IMR-90 (cell line): Measurements from ENCODE around the gene ARHGEF10L. TPM values are rescaled to one million over a fixed set of nuclear protein-coding genes. Genes with fewer than 3 reads are reported as not detected.

ENCODE experiments used
- ATAC-seq: fragments of 200-7000 bp; cut with Tn5 transposase; 2 replicates; pipeline ENCODE4 v1.9.1; 2020; ENCODE audit warnings: low read depth, mild to moderate bottlenecking, moderate library complexity
- BruUV-seq: library from RNA; stranded (reverse); fragments of 400-500 nt; replicated peaks from 2 replicates; lab custom pipeline; 2021; lab: Mats Ljungman, UMichigan
- CTCF ChIA-PET: fragments of 300-600 bp; formaldehyde crosslinking; extraction: SDS; loops from one replicate; lab custom pipeline; 2021; ENCODE audit warnings: antibody characterized with exemption; lab: Yijun Ruan, JAX
- POLR2A ChIA-PET: fragments of 300-600 bp; sonication (Branson Sonifier 250); formaldehyde crosslinking; loops from one replicate; lab custom pipeline; 2022; ENCODE audit warnings: antibody characterized with exemption; ENCODE audit not compliant: unreplicated experiment; lab: Charles Lee
- DNase-seq: peaks from one replicate; pipeline ENCODE4 v3.0.0; 2013
- H2AFZ ChIP-seq: replicated peaks from 2 replicates; pipeline ENCODE3; 2013; ENCODE audit warnings: low read length, mild to moderate bottlenecking; ENCODE audit not compliant: poor library complexity
- H2AK5ac ChIP-seq: 2 replicates; pipeline ENCODE4 v1.6.1; 2013; ENCODE audit warnings: low read depth, low read length, inconsistent platforms
- H2AK9ac ChIP-seq: replicated peaks from 2 replicates; pipeline ENCODE3; 2013; ENCODE audit warnings: mild to moderate bottlenecking, low read depth, low read length, moderate library complexity; ENCODE audit not compliant: poor library complexity
- H2BK120ac ChIP-seq: 2 replicates; pipeline ENCODE4 v1.6.1; 2013; ENCODE audit warnings: low read depth, low read length, inconsistent platforms
- H2BK15ac ChIP-seq: 3 replicates; pipeline ENCODE4 v1.6.1; 2013; ENCODE audit warnings: low read depth, low read length, inconsistent platforms
- H2BK20ac ChIP-seq: 2 replicates; pipeline ENCODE4 v1.6.1; 2013; ENCODE audit warnings: low read depth, mild to moderate bottlenecking, inconsistent platforms, low read length, moderate library complexity
- H2BK5ac ChIP-seq: 2 replicates; pipeline ENCODE4 v1.6.1; 2013; ENCODE audit warnings: mild to moderate bottlenecking, low read depth, low read length, inconsistent platforms; ENCODE audit not compliant: poor library complexity, severe bottlenecking
- H3K14ac ChIP-seq: replicated peaks from 2 replicates; pipeline ENCODE4 v1.6.1; 2013; ENCODE audit warnings: low read depth, low read length, inconsistent platforms
- H3K18ac ChIP-seq: 2 replicates; pipeline ENCODE4 v1.6.1; 2013; ENCODE audit warnings: low read depth, low read length, control low read depth
- H3K23ac ChIP-seq: 2 replicates; pipeline ENCODE4 v1.6.1; 2013; ENCODE audit warnings: low read depth, low read length, inconsistent platforms
- H3K27ac ChIP-seq: 2 replicates; pipeline ENCODE4 v1.5.1; 2013; ENCODE audit warnings: mild to moderate bottlenecking, control low read depth, low read length; ENCODE audit not compliant: insufficient read depth
- H3K27me3 ChIP-seq: 2 replicates; pipeline ENCODE4 v1.6.1; 2013; ENCODE audit warnings: low read length; ENCODE audit not compliant: control insufficient read depth, insufficient read depth
- H3K36me3 ChIP-seq: 2 replicates; pipeline ENCODE4 v1.6.1; 2013; ENCODE audit warnings: low read length, mixed read lengths; ENCODE audit not compliant: control insufficient read depth, insufficient read depth
- H3K4ac ChIP-seq: 2 replicates; pipeline ENCODE4 v1.6.1; 2013; ENCODE audit warnings: low read depth, low read length, inconsistent platforms
- H3K4me1 ChIP-seq: 2 replicates; pipeline ENCODE4 v1.6.1; 2013; ENCODE audit warnings: low read length, mixed read lengths; ENCODE audit not compliant: control insufficient read depth, insufficient read depth
- H3K4me2 ChIP-seq: 2 replicates; pipeline ENCODE4 v1.6.1; 2013; ENCODE audit warnings: low read depth, mild to moderate bottlenecking, control low read depth, low read length, moderate library complexity
- H3K4me3 ChIP-seq: 2 replicates; pipeline ENCODE4 v1.5.1; 2013; ENCODE audit warnings: low read depth, mild to moderate bottlenecking, control low read depth, low read length, moderate library complexity; ENCODE audit not compliant: insufficient read depth
- H3K56ac ChIP-seq: 2 replicates; pipeline ENCODE4 v1.6.1; 2013; ENCODE audit warnings: low read length, inconsistent platforms; ENCODE audit not compliant: insufficient read depth; ENCODE audit errors: extremely low read depth
- H3K79me1 ChIP-seq, 2 experiments: 2 replicates each; pipeline ENCODE4 v1.6.1; 2013; ENCODE audit warnings: low read length in 2 of 2, inconsistent platforms in 1 of 2, low read depth in 1 of 2
- H3K9ac ChIP-seq: 2 replicates; pipeline ENCODE4 v1.6.1; 2013; ENCODE audit warnings: low read depth, low read length, control low read depth
- H3K9me1 ChIP-seq: 2 replicates; pipeline ENCODE4 v1.6.1; 2013; ENCODE audit warnings: low read length, inconsistent platforms; ENCODE audit not compliant: insufficient read depth
- H3K9me3 ChIP-seq: 2 replicates; pipeline ENCODE4 v1.6.1; 2013; ENCODE audit warnings: low read length; ENCODE audit not compliant: control insufficient read depth, insufficient read depth
- H4K20me1 ChIP-seq: 2 replicates; pipeline ENCODE4 v1.6.1; 2013; ENCODE audit warnings: low read length, inconsistent platforms; ENCODE audit not compliant: insufficient read depth
- H4K5ac ChIP-seq: 2 replicates; pipeline ENCODE4 v1.6.1; 2013; ENCODE audit warnings: mild to moderate bottlenecking, low read depth, low read length, control low read depth
- H4K8ac ChIP-seq, 2 experiments: 2 replicates each; pipeline ENCODE4 v1.6.1; 2013; ENCODE audit warnings: low read depth in 2 of 2, low read length in 2 of 2, control low read depth in 1 of 2, inconsistent platforms in 1 of 2
- H4K91ac ChIP-seq: 2 replicates; pipeline ENCODE4 v1.6.1; 2013; ENCODE audit warnings: low read depth, low read length, inconsistent platforms; ENCODE audit not compliant: insufficient read depth
- BHLHE40 ChIP-seq: fragments of 150-350 bp; IDR thresholded peaks from 2 replicates; pipeline ENCODE4 v1.6.1; 2016; ENCODE audit warnings: mild to moderate bottlenecking, low read depth, low read length
- CEBPB ChIP-seq: IDR thresholded peaks from 2 replicates; pipeline ENCODE4 v1.6.1; 2012; ENCODE audit warnings: low read depth, low read length, improper control_type of control experiment
- CHD1 ChIP-seq: IDR thresholded peaks from 2 replicates; pipeline ENCODE4 v1.6.1; 2012; ENCODE audit warnings: low read depth, low read length, improper control_type of control experiment
- FOS ChIP-seq: fragments of 150-350 bp; IDR thresholded peaks from 2 replicates; pipeline ENCODE4 v1.6.1; 2016; ENCODE audit warnings: low read depth, low read length
- MAFK ChIP-seq: IDR thresholded peaks from 2 replicates; pipeline ENCODE4 v1.6.1; 2012; ENCODE audit warnings: low read depth, low read length, improper control_type of control experiment
- MAZ ChIP-seq: IDR thresholded peaks from 2 replicates; pipeline ENCODE4 v1.6.1; 2012; ENCODE audit warnings: low read depth, mild to moderate bottlenecking, low read length, improper control_type of control experiment, moderate library complexity, borderline replicate concordance
- MXI1 ChIP-seq: IDR thresholded peaks from 2 replicates; pipeline ENCODE4 v1.6.1; 2012; ENCODE audit warnings: low read depth, mild to moderate bottlenecking, low read length, moderate library complexity, borderline replicate concordance
- NFE2L2 ChIP-seq: fragments of 150-350 bp; IDR thresholded peaks from 2 replicates; pipeline ENCODE4 v1.6.1; 2016; ENCODE audit warnings: low read depth, mild to moderate bottlenecking, low read length
- POLR2A ChIP-seq: IDR thresholded peaks from 2 replicates; pipeline ENCODE4 v1.6.1; 2012; ENCODE audit warnings: mild to moderate bottlenecking, low read depth, low read length
- RAD21 ChIP-seq: IDR thresholded peaks from 2 replicates; pipeline ENCODE4 v1.6.1; 2012; ENCODE audit warnings: low read length, improper control_type of control experiment
- RFX5 ChIP-seq: IDR thresholded peaks from 2 replicates; pipeline ENCODE4 v1.8.0; 2012; ENCODE audit warnings: low read depth, mild to moderate bottlenecking, low read length, moderate library complexity
- SMC3 ChIP-seq: fragments of 150-350 bp; IDR thresholded peaks from 2 replicates; pipeline ENCODE4 v1.6.1; 2016; ENCODE audit warnings: low read depth, mild to moderate bottlenecking, antibody characterized with exemption, low read length, moderate library complexity
- USF2 ChIP-seq: fragments of 150-350 bp; IDR thresholded peaks from 2 replicates; pipeline ENCODE4 v1.6.1; 2017; ENCODE audit warnings: mild to moderate bottlenecking, antibody characterized with exemption, low read length, low read depth
- WGBS, 2 experiments: methylation state at CpG; one replicate each; pipeline versions ENCODE4 v1.1.5 to v1.1.7; 2013; ENCODE audit warnings: missing lambda C conversion rate in 2 of 2; ENCODE audit not compliant: insufficient read length in 1 of 2; ENCODE audit errors: extremely low coverage in 2 of 2; 5-methylcytosine and 5-hydroxymethylcytosine counted together
- dilution Hi-C: fragments of 300-500 bp; cut with HindIII; formaldehyde crosslinking; loops from one replicate; pipeline ENCODE4 v1.14.3; 2018; ENCODE audit warnings: low sequenced_read_pairs; ENCODE audit not compliant: unreplicated experiment
- in situ Hi-C: fragments of 300-500 bp; cut with MboI; formaldehyde crosslinking; loops from 3 replicates; pipeline ENCODE4 v1.14.3; 2019; ENCODE audit warnings: low sequenced_read_pairs, inconsistent platforms, mixed read lengths
- intact Hi-C: fragments of 100-400 bp; cut with micrococcal nuclease; formaldehyde crosslinking; loops from 2 replicates; pipeline ENCODE4 v1.10.0; 2022
- polyA plus RNA-seq, 3 experiments: library from polyadenylated mRNA; depleted of rRNA; stranded (reverse); fragments of >200 nt; gene quantifications; 2 replicates each; pipeline ENCODE4 v1.2.3, GENCODE V29; 2012; ENCODE audit warnings: low replicate concordance in 1 of 3
- total RNA-seq: library from RNA; depleted of rRNA; stranded (reverse); fragments of >200 nt; gene quantifications from 2 replicates; pipeline ENCODE4 v1.2.3, GENCODE V29; 2012
- TF ChIP-seq, protein P1 (sequence below): fragments of 150-350 bp; IDR thresholded peaks from 2 replicates; pipeline ENCODE4 v1.6.1; 2016; ENCODE audit warnings: low read depth, mild to moderate bottlenecking, low read length, moderate library complexity, borderline replicate concordance
- TF ChIP-seq, protein P2 (sequence below): conservative IDR thresholded peaks from 2 replicates; pipeline ENCODE4 v1.5.1; 2012; ENCODE audit warnings: mild to moderate bottlenecking, low read depth, low read length, improper control_type of control experiment

The ARHGEF10L gene
- total and polyA plus RNA-seq, 2 of the 4 experiments (the other 2 are of a cell fraction), result 4.8 to 12.4 TPM

DNA sequence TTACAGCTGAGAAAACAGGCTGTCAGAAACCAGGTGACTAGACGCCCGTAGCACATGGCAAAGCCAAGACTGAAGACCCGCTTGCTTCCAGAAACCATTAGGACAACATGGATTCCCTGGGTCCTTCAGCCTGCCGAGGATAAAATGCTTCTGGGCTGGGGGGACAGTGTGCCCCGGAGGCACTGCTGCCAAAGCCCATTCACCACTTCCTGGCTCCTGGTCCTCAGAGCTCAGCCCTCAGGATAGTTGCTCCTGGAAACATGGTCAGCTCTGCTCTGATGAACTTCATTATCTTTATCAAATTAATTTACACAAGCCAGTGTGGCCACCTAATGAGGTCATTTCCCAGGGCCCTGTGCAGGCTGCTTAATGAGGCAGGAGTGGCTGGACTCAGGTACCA is 174.5 kb downstream of the ARHGEF10L start:
- no peaks in the 10 kb centered on the region for H3K36me3 ChIP-seq
- no peaks in the 10 kb centered on the region for H3K79me1 ChIP-seq
- dilution Hi-C loops, result no loop called here
- ATAC-seq, result no peak
- no TSS peak for BruUV-seq
- H3K27ac ChIP-seq, result no peak overlapping the region
- CTCF ChIA-PET, result no interaction called here
- no peak overlapping the region for H4K5ac ChIP-seq
- no peak overlapping the region for H4K8ac ChIP-seq
- H4K20me1 ChIP-seq, result no peaks in the 10 kb centered on the region
- no peak overlapping the region for H3K4ac ChIP-seq
- H3K9me3 ChIP-seq, result peaks cover 2% of the 10 kb centered on the region
- no peak overlapping the region for H2BK20ac ChIP-seq
- no peak overlapping the region for H2AFZ ChIP-seq
- TF ChIP-seq CEBPB, result no peak
- TF ChIP-seq RFX5, result no peak
- no peak for TF ChIP-seq MAFK
- no peak for TF ChIP-seq MXI1
- no peak for TF ChIP-seq BHLHE40
- TF ChIP-seq, protein P1, sequence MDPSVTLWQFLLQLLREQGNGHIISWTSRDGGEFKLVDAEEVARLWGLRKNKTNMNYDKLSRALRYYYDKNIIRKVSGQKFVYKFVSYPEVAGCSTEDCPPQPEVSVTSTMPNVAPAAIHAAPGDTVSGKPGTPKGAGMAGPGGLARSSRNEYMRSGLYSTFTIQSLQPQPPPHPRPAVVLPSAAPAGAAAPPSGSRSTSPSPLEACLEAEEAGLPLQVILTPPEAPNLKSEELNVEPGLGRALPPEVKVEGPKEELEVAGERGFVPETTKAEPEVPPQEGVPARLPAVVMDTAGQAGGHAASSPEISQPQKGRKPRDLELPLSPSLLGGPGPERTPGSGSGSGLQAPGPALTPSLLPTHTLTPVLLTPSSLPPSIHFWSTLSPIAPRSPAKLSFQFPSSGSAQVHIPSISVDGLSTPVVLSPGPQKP, result no peak
- no peak for TF ChIP-seq RAD21
- no peak for TF ChIP-seq SMC3
- TF ChIP-seq, protein P2, sequence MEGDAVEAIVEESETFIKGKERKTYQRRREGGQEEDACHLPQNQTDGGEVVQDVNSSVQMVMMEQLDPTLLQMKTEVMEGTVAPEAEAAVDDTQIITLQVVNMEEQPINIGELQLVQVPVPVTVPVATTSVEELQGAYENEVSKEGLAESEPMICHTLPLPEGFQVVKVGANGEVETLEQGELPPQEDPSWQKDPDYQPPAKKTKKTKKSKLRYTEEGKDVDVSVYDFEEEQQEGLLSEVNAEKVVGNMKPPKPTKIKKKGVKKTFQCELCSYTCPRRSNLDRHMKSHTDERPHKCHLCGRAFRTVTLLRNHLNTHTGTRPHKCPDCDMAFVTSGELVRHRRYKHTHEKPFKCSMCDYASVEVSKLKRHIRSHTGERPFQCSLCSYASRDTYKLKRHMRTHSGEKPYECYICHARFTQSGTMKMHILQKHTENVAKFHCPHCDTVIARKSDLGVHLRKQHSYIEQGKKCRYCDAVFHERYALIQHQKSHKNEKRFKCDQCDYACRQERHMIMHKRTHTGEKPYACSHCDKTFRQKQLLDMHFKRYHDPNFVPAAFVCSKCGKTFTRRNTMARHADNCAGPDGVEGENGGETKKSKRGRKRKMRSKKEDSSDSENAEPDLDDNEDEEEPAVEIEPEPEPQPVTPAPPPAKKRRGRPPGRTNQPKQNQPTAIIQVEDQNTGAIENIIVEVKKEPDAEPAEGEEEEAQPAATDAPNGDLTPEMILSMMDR, result no peak
- no peak for TF ChIP-seq USF2
- TF ChIP-seq MAZ, result no peak
- no peak for TF ChIP-seq POLR2A
- TF ChIP-seq NFE2L2, result no peak
- TF ChIP-seq FOS, result no peak
- no peak for TF ChIP-seq CHD1
- H3K9ac ChIP-seq, result no peak overlapping the region
- no peak overlapping the region for H3K4me2 ChIP-seq
- H4K91ac ChIP-seq, result no peak overlapping the region
- no CpG with 5 or more reads among the region's 5 CpGs for WGBS, 2 experiments
- H3K27me3 ChIP-seq, result peaks cover 4% of the 10 kb centered on the region
- H3K23ac ChIP-seq, result no peak overlapping the region
- in situ Hi-C loops, result no loop called here
- no peak for DNase-seq
- no peaks in the 10 kb centered on the region for H3K4me1 ChIP-seq
- POLR2A ChIA-PET, result no interaction called here
- no peak overlapping the region for H2BK120ac ChIP-seq
- H3K56ac ChIP-seq, result no peak overlapping the region
- H3K18ac ChIP-seq, result no peak overlapping the region
- H3K14ac ChIP-seq, result no peak overlapping the region
- no peak overlapping the region for H3K4me3 ChIP-seq
- no peaks in the 10 kb centered on the region for H3K9me1 ChIP-seq
- no peak overlapping the region for H2AK5ac ChIP-seq
- no peak overlapping the region for H2BK5ac ChIP-seq
- no peak overlapping the region for H2BK15ac ChIP-seq
- intact Hi-C loops, result no loop called here
- H2AK9ac ChIP-seq, result no peak overlapping the region
